Right forelimb (tissue), 1 donor: ENCODE data around the gene HMBS.

Experiments used
- DNase-seq: peaks from one replicate; pipeline ENCODE4 v3.0.0-alpha.2; 2018

Gene HMBS

DNA sequence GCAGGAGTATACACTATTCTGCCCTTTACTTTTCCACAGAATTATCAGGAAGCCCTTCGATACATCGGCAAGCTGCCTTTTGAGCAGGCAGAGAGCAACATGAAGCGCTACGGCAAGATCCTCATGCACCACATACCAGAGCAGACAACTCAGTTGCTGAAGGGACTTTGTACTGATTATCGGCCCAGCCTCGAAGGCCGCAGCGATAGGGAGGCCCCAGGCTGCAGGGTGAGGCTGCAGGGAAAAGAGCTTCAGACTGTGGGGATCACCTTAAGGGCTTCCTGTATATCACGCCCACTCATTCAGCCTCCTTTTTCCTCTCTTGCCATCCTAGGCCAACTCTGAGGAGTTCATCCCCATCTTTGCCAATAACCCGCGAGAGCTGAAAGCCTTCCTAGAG, 6.8 kb upstream of the HMBS start:
- DNase-seq: no peak

DNA sequence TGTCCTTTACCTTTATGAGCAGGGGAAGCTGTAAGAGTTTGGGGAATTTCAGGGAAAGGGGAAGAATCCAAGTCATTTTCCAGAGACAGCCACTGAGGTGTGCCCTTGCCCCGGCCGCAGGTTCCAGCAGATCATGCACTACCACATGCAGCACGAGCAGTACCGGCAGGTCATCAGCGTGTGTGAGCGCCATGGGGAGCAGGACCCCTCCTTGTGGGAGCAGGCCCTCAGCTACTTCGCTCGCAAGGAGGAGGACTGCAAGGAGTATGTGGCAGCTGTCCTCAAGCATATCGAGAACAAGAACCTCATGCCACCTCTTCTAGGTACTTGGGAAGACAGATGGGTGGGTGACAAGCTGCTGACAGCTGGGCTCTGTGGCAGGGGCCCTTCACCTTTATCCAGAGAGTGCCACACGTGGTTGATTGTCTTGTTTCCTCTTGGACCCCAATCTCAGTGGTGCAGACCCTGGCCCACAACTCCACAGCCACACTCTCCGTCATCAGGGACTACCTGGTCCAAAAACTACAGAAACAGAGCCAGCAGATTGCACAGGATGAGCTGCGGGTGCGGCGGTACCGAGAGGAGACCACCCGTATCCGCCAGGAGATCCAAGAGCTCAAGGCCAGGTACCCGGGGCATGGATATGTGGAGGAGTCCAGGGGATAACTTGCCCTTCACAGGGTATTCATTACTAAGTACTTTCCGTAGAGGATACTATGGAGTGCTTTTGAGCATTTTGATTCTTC, 5.8 kb upstream of the HMBS start:
- DNase-seq: no peak

DNA sequence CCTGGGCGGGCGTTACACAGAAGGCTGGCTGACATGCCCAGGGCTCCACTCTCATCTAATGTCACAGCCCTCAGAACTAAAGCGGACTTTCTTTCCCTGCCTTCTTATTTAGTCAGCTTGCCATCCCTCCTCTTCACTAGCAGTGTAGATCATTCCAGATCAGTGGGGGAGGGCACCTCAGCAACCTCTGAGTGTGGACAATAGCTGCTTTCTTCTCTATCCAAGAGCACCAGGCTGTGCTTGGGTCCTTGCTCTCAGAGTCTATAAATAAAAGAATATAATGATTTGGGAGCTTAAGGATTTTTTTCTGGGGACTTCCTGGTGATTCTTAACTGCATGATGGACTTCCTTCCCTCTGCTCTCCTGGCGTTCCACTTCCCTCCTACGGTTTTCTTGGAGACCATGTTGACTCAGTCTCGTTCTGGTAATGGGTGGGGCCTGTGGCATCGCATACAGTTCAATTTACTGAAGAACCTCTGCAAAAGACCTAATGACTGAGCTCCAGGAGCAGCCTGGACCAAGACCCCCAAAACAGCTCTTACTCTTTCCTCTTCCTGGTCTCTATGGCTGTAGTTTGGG, 2.9 kb upstream of the HMBS start:
- DNase-seq: no peak

DNA sequence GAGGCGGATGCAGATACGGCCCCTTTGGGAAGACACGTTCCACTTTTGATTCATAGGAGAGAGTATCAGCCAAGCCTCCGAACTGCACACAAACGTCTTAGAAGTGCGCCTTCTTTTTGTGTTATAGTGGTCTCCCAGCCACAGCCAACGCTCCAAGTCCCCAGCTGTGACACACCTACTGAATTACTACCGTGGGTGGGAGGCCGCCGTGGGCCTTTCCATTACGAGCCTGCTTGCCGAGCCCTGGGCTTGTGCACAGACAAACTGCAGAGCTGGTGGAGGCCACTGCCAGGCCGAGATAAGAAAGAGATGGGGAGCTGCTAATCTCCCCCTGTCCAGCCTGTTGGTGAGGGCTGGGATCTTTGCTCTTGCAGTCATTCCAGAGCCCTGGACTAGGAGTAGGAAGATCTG, 761 bp downstream of the HMBS start:
- no peak for DNase-seq

DNA sequence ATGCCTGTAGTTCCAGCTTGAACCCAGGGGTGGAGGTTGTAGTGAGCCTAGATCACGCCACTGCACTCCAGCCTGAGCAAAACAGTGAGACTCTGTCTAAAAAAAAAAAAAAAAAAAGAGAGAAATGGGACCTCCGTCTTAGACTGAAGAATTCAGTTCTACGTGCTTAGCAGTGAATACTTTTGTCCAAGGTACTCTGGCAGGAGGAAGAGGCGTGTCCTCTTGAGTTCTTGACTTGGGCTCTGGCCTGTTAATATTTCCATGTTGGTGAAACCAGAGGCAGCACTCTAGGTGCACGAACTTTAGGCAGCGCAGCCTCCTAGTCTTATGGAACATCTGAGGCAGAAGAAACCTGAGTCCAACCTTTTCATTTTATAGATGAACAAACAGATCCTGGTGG, 2.4 kb downstream of the HMBS start:
- no peak for DNase-seq

DNA sequence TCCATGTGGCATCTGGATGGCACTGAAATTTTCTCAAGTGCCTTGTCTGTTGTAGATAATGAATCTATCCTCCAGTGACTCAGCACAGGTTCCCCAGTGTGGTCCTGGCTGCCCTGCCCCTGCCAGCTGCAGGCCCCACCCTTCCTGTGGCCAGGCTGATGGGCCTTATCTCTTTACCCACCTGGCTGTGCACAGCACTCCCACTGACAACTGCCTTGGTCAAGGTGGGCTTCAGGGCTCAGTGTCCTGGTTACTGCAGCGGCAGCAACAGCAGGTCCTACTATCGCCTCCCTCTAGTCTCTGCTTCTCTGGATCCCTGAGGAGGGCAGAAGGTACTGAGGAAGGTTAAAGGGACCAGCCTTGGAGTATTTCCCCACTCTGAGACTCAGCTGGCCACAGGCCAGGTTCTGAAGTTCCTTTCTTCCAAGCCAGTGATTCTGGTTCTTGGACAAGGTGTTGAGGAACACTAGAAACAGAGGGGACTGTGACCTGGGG, 3.1 kb downstream of the HMBS start:
- no peak for DNase-seq

DNA sequence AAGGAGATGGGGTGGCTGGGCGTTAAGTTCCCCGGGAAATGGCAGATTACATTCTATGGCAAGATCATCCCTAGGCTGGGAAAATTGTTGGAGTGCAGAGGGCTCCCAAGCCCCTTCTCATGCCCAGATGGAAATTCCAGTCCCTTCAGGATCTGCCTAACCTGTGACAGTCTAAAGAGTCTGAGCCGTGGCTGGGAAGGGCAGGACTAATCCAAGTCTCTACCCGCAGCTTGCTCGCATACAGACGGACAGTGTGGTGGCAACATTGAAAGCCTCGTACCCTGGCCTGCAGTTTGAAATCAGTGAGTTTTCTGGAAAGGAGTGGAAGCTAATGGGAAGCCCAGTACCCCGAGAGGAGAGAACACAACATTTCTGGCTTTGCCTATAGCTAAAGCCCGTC, 3.7 kb downstream of the HMBS start:
- no peak for DNase-seq

DNA sequence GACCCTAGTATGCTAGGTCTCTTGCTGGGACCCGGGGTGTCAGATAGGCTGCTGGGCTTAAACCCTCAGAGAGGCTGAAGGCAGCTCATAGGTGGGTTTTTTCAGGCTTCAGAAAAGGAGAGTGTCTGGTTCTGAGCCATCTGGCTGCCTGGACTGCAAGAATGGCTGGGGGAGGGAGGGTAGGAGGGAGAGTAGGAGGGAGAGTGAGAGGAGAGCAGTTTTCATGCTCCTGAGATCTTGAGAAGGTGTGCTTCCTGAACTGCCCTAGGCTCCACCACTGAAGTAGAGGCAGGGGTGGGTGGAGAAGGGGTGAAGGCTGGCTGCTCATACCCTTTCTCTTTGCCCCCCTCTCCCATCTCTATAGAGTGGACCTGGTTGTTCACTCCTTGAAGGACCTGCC, 4.6 kb downstream of the HMBS start:
- no peak for DNase-seq

DNA sequence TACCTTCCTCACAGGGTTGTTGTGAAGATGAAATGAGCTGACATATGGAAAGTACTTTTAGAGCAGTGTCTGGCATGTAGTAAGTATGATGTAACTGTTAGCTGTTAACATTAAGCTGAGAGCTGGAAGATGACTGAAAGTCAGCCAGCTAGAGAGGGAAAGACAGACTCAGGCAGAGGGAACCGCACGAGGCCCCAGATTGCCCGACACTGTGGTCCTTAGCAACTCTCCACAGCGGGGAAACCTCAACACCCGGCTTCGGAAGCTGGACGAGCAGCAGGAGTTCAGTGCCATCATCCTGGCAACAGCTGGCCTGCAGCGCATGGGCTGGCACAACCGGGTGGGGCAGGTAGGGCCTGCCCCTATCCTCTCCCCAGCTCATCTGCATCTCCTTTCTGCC, 6.5 kb downstream of the HMBS start:
- DNase-seq: no peak

DNA sequence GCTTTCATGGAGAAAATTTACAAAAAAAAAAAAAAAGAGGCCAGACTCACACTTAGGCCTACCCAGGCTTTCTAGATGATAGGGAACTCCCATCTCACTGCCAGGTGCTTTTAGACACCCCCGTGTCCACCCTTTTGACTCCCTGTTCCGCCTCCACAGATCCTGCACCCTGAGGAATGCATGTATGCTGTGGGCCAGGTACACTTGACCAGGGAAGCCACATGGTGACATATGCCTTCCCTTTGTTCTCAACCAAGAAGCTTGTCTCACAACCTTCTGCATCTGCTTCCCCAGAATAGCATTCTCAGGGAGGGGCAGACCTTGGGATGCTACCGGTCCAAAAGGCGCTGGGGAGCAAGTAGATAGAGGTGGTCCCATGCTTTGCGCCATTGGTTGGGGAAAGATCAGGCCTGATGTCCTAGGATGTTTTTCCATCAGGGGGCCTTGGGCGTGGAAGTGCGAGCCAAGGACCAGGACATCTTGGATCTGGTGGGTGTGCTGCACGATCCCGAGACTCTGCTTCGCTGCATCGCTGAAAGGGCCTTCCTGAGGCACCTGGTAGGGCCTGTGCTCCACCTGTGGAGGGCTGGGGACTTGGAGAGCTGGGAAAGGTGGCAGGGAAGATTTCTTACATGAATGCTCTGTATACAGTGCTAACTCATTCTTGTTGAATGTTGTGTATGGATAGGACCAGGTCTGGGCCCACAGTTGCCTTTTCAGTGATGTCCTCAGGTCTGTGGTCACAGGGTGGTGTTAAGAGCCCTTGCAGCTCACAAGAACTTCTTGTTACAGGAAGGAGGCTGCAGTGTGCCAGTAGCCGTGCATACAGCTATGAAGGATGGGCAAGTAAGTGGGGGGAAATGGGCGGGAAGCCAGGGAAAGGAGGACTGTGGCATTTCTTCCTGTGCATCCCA, 7.5 kb downstream of the HMBS start:
- no peak for DNase-seq

DNA sequence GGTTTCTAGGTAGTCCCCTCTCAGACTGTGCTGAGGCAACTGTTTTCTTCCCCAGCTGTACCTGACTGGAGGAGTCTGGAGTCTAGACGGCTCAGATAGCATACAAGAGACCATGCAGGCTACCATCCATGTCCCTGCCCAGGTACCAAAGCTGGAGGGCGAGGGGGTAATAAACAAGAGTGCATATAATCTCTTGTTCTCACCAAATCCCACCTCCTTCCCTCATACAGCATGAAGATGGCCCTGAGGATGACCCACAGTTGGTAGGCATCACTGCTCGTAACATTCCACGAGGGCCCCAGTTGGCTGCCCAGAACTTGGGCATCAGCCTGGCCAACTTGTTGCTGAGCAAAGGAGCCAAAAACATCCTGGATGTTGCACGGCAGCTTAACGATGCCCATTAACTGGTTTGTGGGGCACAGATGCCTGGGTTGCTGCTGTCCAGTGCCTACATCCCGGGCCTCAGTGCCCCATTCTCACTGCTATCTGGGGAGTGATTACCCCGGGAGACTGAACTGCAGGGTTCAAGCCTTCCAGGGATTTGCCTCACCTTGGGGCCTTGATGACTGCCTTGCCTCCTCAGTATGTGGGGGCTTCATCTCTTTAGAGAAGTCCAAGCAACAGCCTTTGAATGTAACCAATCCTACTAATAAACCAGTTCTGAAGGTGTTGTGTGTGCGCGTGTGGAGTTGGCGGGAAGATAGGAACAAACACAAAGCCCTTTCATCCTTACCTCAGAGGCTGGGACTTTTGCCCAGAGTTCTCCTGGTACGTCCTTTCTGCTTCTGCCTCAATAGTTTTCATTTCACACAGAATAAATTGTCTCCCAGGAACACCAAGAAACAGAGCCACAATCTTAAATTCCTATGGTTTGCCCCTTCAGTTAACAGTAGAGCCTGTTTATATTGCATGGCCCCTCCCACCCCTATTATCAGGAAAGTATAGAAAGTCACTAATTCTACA, 8.5 kb downstream of the HMBS start:
- no peak for DNase-seq

DNA sequence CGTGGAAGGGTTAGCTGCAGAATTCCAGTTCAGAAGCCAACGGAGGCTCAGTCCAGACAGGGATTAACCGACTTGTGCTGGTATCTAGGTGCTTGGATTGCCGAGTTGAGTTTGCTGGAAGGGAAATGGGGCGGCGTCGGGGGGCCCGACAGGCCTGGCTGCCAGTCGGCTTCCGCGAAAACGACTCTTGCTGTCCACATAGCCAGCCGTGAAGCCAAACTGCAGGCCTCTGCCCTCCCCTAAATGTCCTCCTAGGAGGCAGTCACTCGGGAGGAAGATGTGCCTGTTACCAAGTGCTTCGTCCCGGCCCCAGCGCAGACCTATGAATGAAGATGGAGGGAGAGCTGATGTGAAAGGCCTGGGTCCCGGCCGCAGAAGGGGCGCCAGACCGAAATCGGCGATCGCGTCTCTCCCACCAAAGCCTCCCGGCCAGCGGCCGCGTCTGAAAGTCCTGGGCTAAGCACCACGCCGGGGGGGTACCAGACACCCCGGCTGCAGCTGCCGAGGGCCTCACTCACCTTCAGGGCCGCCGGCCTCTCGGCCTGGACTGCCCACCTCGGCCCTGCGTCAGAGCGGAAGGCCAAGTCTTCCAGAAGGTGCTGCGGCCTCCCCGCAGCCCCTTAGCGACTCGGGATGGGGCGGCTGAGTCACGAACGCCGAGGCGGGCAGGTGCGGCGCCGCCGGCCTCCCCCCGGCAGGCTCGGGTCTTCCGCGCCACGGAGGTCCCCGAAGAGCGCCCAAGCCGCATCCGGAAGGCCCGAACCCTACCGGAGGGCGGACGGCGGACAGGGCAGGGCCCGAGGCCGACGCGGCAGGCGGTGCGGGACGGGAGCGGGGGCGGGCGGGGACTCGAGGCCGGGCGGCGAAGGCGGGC, 9.5 kb downstream of the HMBS start:
- peak; percentile 66 for DNase-seq

DNA sequence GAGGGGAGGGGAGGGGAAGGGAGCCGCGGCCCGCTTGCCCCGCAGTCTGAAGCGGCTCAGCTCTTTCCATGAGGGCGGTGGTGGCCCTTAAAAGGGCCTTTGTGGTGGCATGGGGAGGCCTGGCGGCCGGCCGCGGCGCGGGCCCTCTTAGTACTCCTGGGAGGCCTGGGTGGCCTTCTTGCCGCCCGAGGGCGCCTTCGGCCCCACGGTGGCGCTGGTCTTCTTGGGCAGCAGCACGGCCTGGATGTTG, 10.1 kb downstream of the HMBS start:
- DNase-seq: no peak

DNA sequence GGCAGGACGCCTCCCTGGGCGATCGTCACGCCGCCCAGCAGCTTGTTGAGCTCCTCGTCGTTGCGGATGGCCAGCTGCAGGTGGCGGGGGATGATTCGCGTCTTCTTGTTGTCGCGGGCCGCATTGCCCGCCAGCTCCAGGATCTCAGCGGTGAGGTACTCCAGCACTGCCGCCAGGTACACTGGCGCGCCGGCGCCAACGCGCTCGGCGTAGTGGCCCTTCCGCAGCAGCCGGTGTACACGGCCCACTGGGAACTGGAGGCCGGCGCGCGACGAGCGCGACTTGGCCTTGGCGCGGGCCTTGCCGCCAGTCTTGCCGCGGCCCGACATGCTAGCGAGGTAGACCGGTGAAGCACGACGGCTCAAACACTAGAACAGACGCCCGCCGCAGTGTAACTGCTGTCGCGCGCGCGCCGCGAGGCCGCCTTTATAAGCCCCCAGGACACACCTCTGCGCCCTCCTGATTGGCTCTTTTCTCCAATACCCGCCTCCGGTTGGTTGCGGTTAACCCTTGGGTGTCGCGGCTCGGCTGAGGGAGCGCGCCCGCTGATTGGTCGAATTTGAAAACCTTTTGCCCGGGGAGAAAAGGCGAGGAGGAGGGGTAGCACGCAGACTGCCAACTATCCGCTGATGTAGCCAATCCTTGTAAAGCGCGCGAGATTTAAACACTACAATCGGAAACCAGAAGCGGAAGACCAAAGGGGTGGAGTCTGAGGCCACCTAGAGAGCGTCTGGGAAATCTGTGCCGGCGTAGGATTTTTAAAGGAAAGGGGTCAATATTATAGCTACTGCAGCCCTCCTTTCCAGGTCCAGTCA, 10.6 kb downstream of the HMBS start:
- peak; percentile 99 for DNase-seq

DNA sequence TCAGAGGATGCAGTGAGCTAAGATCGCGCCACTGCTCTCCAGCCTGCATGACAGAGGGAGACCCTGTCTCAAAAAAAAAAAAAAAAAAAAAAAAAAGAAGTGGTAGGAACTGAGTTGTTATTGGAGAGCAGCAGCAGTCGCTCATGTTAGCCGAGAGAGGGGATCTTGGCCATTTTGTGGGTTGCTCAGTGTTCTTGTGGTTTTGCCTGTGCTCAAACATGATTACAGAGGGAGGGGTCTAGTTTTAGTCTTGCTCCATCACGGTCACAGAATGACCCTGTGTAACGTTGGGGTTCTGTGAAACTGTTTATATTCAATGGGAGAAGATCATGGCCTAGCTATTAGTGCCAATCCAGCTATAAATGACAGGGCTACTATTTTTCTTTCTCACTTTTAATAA, 15.0 kb downstream of the HMBS start:
- no peak for DNase-seq

DNA sequence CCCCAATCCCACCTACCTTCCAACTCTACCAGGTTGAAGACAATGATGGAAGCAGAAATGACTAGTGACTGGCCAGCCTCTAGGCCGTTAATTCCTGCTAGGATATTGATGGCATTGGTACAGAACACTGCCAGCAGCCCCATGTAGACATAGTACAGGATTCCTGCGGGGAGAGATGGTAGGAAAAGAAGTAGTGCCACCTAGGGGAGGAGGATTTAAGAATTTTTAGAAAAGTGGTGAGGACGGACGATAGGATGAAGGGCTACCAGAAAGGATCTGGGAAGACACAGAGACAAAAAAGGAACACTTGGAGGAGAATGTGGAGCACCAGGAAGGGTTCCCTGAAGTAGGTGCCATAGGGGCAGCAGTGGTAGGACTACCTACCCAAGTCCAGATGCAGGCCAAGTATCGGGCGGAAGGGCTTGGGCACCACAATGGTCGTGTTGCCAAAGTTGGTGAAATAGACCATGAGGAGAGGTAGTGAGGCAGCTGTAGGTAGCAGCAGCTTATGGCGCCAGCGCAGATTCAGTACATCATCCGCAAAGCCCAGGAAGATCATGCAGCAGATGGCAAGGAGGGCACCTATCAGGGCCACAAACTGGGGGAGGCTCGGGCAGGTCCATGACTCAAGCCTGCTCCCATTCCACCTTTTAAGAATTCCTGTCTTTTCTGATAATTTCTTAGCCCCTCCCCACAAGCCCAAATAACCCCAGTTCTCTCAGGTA, 15.7 kb downstream of the HMBS start:
- DNase-seq: no peak

DNA sequence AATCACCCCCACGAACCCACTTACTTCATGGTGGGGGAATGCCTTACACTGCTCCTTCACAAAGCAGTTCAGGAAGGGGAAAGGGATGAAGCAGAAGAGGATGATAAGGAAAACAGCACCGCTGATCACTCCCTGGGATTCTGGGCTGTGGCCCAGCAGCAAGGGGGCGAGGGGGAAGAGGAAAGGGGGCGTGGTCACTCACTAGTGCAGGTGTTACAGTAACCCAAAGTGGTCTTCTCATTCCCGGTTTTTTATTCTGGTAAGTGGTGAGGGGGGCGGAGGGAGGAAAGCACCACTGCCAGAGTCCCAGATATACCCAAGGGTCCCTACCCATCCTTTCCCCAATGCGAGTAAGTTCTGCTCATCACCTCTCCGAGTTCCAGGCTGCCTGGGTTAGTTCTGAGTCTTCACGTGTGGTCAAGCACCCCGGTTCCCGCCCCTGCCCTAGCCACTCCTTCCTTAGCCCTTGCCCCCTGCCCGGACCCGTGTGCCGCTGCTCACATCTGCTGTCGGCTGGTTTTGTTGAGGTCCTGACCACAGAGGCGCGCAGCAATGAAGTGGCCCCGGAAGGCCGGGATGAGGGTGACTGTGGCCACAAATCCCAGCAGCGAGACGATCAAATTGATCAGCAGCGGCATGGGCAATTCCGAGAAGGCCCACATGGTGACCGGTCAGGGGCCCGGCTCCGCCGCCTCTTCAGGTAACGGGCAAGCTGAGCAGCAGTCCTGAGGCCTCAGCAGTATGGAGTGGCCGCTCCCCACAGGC, 16.5 kb downstream of the HMBS start:
- no peak for DNase-seq

DNA sequence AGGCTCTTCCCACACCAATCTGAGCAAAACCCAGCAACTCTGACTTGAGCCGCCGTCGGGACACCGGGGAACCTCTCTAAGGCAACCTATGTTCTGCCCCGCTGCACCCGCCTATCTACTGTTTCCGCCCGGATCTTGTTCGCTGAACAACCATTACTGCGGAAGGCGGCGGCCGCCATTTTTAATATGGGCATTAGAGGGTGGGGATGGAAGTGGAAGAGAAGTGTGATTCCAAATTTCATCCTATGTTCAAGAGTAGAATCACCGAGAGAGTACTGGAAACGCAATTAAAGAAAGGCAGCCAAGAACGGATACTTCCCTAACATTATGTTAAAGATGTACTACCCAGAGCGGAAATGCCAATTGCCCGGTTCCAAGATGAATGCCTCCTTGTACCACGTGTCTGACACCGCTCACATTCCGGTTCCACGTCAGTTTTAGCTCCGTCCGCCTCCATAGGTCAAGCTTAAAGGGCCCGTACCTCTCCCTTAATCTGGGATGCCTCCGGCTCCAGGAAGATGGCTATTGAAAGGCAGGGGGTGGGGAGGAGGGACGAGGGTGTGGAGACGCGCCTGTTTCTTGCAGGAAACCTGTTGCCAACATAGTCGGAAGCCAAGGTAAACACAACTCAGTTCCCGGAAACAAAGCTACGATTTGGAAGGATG, 17.2 kb downstream of the HMBS start, which contains the start of gene DPAGT1:
Gene DPAGT1 (minus strand): TSS at position 95 of the 665 bp plus-strand sequence. CDS start 198 bp downstream, outside the sequence.
- peak; percentile 92 for DNase-seq
